Neural cell (in vitro differentiated cells): ENCODE data around the gene C9orf57.

Source experiments
- EP300 ChIP-seq: fragments of 450-650 bp; conservative IDR thresholded peaks from 2 replicates; pipeline ENCODE4 v1.6.1; 2014; ENCODE audit warnings: antibody characterized with exemption, mild to moderate bottlenecking, moderate library complexity; ENCODE audit not compliant: poor library complexity, severe bottlenecking
- EZH2 ChIP-seq: fragments of 200-600, 300-800 bp; shearing (Covaris generic), sonication (generic); IDR thresholded peaks from 2 replicates; pipeline ENCODE4 v1.6.1; 2014; ENCODE audit warnings: antibody characterized with exemption, low read length, borderline replicate concordance, mild to moderate bottlenecking; ENCODE audit not compliant: insufficient read depth, poor library complexity, severe bottlenecking
- MXI1 ChIP-seq: fragments of 450-650 bp; conservative IDR thresholded peaks from 2 replicates; pipeline ENCODE4 v1.6.1; 2014; ENCODE audit warnings: antibody characterized with exemption, mild to moderate bottlenecking; ENCODE audit not compliant: poor library complexity, severe bottlenecking
- POLR2AphosphoS5 ChIP-seq: IDR thresholded peaks from 2 replicates; pipeline ENCODE4 v1.6.1; 2012
- TAF1 ChIP-seq: IDR thresholded peaks from 2 replicates; pipeline ENCODE4 v1.6.1; 2012; ENCODE audit warnings: low read depth
- TF ChIP-seq, protein P1 (sequence below): fragments of 450-650 bp; IDR thresholded peaks from 2 replicates; pipeline ENCODE4 v1.5.1; 2014; ENCODE audit warnings: antibody characterized with exemption, mild to moderate bottlenecking, moderate library complexity; ENCODE audit not compliant: poor library complexity, severe bottlenecking
- TF ChIP-seq, protein P2 (sequence below): IDR thresholded peaks from 2 replicates; pipeline ENCODE4 v1.6.1; 2012; ENCODE audit warnings: borderline replicate concordance

DNA sequence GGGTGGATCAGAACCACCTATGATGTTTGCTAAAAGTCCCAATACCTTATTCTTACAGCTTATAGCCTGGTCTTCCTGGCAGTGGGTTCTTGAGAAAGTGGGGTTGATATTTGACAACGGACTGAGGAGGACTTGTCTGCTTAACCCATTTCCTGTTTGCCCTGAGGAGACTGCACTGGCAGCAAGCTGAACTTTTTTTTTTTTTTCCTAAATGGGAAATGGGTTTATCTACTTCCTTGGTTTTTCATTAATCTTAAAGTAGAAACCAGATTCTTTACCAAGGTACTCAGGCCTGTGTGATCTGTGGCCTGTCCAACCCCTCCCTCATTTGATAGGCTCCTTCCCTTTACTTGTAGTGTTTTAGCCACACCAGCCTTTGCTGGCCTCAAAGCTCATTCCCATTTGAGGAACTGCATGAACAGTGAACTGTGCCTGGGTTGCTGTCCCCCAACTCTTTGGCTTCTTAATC lies 47.1 kb downstream of the C9orf57 start:
- TF ChIP-seq, protein P1, sequence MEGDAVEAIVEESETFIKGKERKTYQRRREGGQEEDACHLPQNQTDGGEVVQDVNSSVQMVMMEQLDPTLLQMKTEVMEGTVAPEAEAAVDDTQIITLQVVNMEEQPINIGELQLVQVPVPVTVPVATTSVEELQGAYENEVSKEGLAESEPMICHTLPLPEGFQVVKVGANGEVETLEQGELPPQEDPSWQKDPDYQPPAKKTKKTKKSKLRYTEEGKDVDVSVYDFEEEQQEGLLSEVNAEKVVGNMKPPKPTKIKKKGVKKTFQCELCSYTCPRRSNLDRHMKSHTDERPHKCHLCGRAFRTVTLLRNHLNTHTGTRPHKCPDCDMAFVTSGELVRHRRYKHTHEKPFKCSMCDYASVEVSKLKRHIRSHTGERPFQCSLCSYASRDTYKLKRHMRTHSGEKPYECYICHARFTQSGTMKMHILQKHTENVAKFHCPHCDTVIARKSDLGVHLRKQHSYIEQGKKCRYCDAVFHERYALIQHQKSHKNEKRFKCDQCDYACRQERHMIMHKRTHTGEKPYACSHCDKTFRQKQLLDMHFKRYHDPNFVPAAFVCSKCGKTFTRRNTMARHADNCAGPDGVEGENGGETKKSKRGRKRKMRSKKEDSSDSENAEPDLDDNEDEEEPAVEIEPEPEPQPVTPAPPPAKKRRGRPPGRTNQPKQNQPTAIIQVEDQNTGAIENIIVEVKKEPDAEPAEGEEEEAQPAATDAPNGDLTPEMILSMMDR = no peak
- TF ChIP-seq EZH2 = no peak
- TF ChIP-seq TAF1 = no peak
- no peak for TF ChIP-seq POLR2AphosphoS5
- TF ChIP-seq, protein P2, sequence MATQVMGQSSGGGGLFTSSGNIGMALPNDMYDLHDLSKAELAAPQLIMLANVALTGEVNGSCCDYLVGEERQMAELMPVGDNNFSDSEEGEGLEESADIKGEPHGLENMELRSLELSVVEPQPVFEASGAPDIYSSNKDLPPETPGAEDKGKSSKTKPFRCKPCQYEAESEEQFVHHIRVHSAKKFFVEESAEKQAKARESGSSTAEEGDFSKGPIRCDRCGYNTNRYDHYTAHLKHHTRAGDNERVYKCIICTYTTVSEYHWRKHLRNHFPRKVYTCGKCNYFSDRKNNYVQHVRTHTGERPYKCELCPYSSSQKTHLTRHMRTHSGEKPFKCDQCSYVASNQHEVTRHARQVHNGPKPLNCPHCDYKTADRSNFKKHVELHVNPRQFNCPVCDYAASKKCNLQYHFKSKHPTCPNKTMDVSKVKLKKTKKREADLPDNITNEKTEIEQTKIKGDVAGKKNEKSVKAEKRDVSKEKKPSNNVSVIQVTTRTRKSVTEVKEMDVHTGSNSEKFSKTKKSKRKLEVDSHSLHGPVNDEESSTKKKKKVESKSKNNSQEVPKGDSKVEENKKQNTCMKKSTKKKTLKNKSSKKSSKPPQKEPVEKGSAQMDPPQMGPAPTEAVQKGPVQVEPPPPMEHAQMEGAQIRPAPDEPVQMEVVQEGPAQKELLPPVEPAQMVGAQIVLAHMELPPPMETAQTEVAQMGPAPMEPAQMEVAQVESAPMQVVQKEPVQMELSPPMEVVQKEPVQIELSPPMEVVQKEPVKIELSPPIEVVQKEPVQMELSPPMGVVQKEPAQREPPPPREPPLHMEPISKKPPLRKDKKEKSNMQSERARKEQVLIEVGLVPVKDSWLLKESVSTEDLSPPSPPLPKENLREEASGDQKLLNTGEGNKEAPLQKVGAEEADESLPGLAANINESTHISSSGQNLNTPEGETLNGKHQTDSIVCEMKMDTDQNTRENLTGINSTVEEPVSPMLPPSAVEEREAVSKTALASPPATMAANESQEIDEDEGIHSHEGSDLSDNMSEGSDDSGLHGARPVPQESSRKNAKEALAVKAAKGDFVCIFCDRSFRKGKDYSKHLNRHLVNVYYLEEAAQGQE = no peak
- TF ChIP-seq MXI1 = no peak
- TF ChIP-seq EP300 = no peak
